ENCODE measurements around the gene RANBP1.

Gene RANBP1

GRCh38 chr22:20089226-20089976 is 26.5 kb upstream of the RANBP1 start:
- H3K4me3 ChIP-seq (ENCODE audit: low read length) = no peak overlapping the region
- TF ChIP-seq CTCF (IDR thresholded peaks at IDR 0.05; ENCODE audit: insufficient read depth, low read depth, low read length, missing control alignments) = no peak
- DNase-seq (ENCODE audit: low read depth) = no peak

GRCh38 chr22:20089977-20090729 is 25.8 kb upstream of the RANBP1 start:
- peak; percentile 31 for DNase-seq (ENCODE audit: low read depth)
- no peak for TF ChIP-seq CTCF (IDR thresholded peaks at IDR 0.05; ENCODE audit: insufficient read depth, low read depth, low read length, missing control alignments)
- no peak overlapping the region for H3K4me3 ChIP-seq (ENCODE audit: low read length)

GRCh38 chr22:20090730-20091240 is 25.1 kb upstream of the RANBP1 start:
- DNase-seq (ENCODE audit: low read depth) = no peak
- TF ChIP-seq CTCF (IDR thresholded peaks at IDR 0.05; ENCODE audit: insufficient read depth, low read depth, low read length, missing control alignments) = no peak
- no peak overlapping the region for H3K4me3 ChIP-seq (ENCODE audit: low read length)

- H3K4me3 ChIP-seq (ENCODE audit: low read length) = no peak overlapping the region
- DNase-seq (ENCODE audit: low read depth) = no peak
- no peak for TF ChIP-seq CTCF (IDR thresholded peaks at IDR 0.05; ENCODE audit: insufficient read depth, low read depth, low read length, missing control alignments)
Measured at GRCh38 chr22:20091690-20092476, 24.0 kb upstream of the RANBP1 start.

- DNase-seq (ENCODE audit: low read depth) = no peak
- H3K4me3 ChIP-seq (ENCODE audit: low read length) = no peak overlapping the region
- TF ChIP-seq CTCF (IDR thresholded peaks at IDR 0.05; ENCODE audit: insufficient read depth, low read depth, low read length, missing control alignments) = no peak
Measured at GRCh38 chr22:20092477-20092854, 23.4 kb upstream of the RANBP1 start.

GRCh38 chr22:20093418-20094196 is 22.3 kb upstream of the RANBP1 start:
- H3K4me3 ChIP-seq (ENCODE audit: low read length) = no peak overlapping the region
- TF ChIP-seq CTCF (IDR thresholded peaks at IDR 0.05; ENCODE audit: insufficient read depth, low read depth, low read length, missing control alignments) = no peak
- DNase-seq (ENCODE audit: low read depth) = no peak
